Tibial artery (tissue), 4 donors: Measurements from ENCODE around the gene PGM2L1.

Experiments used
- DNase-seq, 2 donors: peaks; one replicate each; pipeline ENCODE4 v3.0.0-alpha.2; 2019
- H3K27ac ChIP-seq, 2 donors: fragments of 200-600 bp; sonication (generic) in 1 of 2; 1 replicate in 1 of 2; 2 replicates in 1 of 2; pipeline ENCODE4 v1.5.1; 2018 to 2019; ENCODE audit warnings: mild to moderate bottlenecking in 1 of 2
- H3K27me3 ChIP-seq, 2 donors: fragments of 200-600 bp; sonication (generic) in 1 of 2; one replicate each; pipeline versions ENCODE4 v1.5.1 to v1.6.0; 2016 to 2019
- H3K36me3 ChIP-seq, 3 donors: fragments of 200-600 bp; sonication (generic) in 2 of 3; one replicate each; pipeline ENCODE4 v1.5.1; 2016 to 2019; ENCODE audit warnings: mild to moderate bottlenecking in 2 of 3
- H3K4me1 ChIP-seq, 4 donors: fragments of 200-600 bp; sonication (generic) in 2 of 4; 1 replicate in 3 of 4; 2 replicates in 1 of 4; pipeline ENCODE4 v1.5.1; 2016 to 2019
- H3K4me3 ChIP-seq, 2 donors: fragments of 200-600 bp; sonication (generic) in 1 of 2; 1 replicate in 1 of 2; 2 replicates in 1 of 2; pipeline ENCODE4 v1.5.1; 2018 to 2019; ENCODE audit warnings: mild to moderate bottlenecking in 2 of 2
- H3K9me3 ChIP-seq, 3 donors: fragments of 200-600 bp; sonication (generic) in 1 of 3; one replicate each; pipeline ENCODE4 v1.5.1; 2016 to 2019
- intact Hi-C: fragments of 100-400 bp; cut with DNase I; formaldehyde crosslinking; loops from one replicate; pipeline ENCODE4 v1.15.0; 2023; ENCODE audit warnings: low total_unique reads
- TF ChIP-seq, protein P1 (sequence below), 2 experiments: fragments of 200-600 bp in 1 of 2; fragments of 450-650 bp in 1 of 2; IDR thresholded peaks; one replicate each; pipeline ENCODE4 v1.5.1; 2017 to 2019; ENCODE audit warnings: antibody characterized with exemption in 2 of 2, mild to moderate bottlenecking in 1 of 2, moderate library complexity in 1 of 2

Gene PGM2L1

DNA sequence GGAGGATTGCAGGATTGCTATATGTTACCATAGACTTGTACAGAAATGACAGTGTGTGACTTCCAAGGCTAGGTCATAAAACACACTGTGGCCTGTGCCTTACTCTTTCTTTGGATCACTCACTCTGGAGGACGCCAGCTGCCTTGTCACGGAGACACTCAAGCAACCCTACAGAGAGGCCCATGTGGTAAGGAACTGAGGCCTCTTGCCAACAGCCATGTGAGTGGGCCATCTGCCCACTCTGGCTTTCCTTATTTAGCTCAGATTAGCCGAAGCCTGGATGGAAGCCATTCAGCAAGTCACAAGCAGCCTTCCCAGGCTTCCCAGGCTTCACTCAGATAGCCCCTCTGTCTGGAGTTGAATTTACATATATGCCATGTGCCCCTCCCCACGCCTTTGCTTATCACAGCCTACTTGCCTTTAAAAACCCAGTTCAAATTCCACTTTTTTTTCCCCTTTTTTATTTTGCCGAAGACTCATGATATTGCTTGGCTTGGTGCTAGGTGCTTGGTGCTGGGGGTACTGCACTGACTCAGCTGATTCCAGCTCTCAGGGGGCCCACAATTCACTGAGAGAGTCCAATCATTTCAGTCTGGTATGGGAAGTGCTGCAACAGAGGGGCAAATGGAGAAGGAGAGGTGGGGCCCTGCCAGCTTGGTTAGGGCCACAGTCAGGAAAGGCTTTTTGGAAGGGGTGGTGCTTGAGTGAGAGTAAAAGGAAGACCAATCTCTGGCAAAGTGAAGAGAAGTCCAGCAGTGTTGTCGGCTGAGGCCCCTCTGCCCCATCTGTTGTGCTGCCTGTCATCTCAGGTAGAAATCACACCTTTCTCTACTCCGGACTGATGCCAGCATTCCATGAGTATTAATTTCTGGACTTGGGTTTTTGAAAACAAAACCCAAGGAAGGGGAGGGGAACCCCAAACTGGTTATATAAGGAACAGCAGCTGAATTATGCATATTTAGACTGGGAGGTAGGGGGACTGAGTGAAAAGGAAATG lies 72.3 kb downstream of the PGM2L1 start:
- TF ChIP-seq, protein P1, sequence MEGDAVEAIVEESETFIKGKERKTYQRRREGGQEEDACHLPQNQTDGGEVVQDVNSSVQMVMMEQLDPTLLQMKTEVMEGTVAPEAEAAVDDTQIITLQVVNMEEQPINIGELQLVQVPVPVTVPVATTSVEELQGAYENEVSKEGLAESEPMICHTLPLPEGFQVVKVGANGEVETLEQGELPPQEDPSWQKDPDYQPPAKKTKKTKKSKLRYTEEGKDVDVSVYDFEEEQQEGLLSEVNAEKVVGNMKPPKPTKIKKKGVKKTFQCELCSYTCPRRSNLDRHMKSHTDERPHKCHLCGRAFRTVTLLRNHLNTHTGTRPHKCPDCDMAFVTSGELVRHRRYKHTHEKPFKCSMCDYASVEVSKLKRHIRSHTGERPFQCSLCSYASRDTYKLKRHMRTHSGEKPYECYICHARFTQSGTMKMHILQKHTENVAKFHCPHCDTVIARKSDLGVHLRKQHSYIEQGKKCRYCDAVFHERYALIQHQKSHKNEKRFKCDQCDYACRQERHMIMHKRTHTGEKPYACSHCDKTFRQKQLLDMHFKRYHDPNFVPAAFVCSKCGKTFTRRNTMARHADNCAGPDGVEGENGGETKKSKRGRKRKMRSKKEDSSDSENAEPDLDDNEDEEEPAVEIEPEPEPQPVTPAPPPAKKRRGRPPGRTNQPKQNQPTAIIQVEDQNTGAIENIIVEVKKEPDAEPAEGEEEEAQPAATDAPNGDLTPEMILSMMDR (IDR thresholded peaks at IDR 0.05), result no peak
- Histone ChIP-seq H3K4me1 (peaks cover 0 to 72% (median 38%) of the 10 kb centered on the region in 4 donors), H3K27me3 (no peaks in the 10 kb centered on the region), H3K9me3 (no peaks in the 10 kb centered on the region), H3K4me3 (no peak overlapping the region), H3K36me3 (no peaks in the 10 kb centered on the region), H3K27ac (peak overlapping the region; percentile 67 to 72)
- intact Hi-C loops, result loop anchor here (10.0 kb wide), 1 partner anchor 71 kb away; no protein-coding TSS in a partner anchor
- DNase-seq, result peak; percentile 96 to 98

DNA sequence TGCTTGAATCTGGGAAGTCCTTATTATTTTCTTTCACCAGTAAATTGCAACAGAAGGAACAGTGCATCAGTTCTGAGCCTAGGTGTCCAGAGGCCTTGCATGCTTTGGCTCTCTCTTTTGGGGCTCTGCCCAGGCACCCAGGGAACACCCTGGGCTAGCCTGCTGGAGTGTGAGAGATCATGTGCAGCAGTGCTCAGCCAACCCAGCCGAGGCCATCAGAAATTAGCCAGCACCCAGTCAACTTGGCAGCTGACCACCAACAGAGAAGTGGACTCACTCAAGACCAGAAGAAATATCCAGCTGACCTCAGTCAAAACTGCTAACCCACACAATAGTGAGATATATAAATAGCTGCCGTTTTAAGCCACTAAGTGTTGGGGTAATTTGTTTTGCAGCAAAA lies 75.6 kb downstream of the PGM2L1 start:
- H3K36me3 ChIP-seq, result no peaks in the 10 kb centered on the region
- no peaks in the 10 kb centered on the region for H3K9me3 ChIP-seq
- intact Hi-C loops, result loop anchor here (10.0 kb wide), 1 partner anchor 68 kb away; no protein-coding TSS in a partner anchor
- H3K4me1 ChIP-seq, result peaks cover 0 to 78% (median 35%) of the 10 kb centered on the region in 4 donors
- TF ChIP-seq, protein P1 (IDR thresholded peaks at IDR 0.05), result no peak
- H3K27me3 ChIP-seq, result no peaks in the 10 kb centered on the region
- H3K27ac ChIP-seq, result peak overlapping the region; percentile 46 to 57
- peak; percentile 92 to 97 for DNase-seq
- no peak overlapping the region for H3K4me3 ChIP-seq

DNA sequence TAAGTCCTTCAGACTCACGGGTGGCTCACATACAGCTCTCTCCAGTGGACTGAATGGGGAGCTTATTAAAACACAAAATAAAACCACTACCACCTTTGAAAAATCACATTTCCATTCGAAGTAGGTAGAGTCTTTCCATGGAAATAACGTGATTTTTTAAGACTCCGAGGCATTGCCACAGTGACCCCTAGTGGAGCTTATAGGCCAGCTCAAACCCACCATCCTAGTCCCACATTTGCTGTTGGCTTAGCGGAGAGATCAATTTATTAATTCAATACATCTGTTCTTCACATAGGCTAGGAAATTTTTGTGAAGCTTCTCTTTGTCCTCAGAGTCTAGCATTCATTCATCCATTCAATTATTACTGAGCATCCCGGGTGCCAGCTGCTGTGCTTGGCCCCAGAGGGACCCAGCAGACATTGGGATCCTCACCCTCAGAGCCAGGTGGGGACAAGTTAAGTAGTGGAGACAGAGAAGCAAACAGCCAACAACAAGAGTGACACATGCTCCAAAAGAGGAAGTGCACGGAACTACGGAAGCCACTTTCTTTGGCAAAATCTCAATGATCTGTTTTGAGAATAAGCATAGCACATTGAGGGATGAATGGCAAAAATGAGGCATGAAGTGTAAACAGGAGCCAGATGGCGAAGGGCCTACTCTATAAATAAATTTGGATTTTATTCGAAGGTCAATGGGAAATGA lies 76.6 kb downstream of the PGM2L1 start:
- peaks cover 0 to 72% (median 33%) of the 10 kb centered on the region in 4 donors for H3K4me1 ChIP-seq
- H3K9me3 ChIP-seq, result peaks cover 0 to 7% (median 0%) of the 10 kb centered on the region in 3 donors
- H3K27me3 ChIP-seq, result no peaks in the 10 kb centered on the region
- peak; percentile 37 to 66 for DNase-seq
- intact Hi-C loops, result loop anchor here (10.0 kb wide), 1 partner anchor 67 kb away; no protein-coding TSS in a partner anchor
- no peak overlapping the region for H3K4me3 ChIP-seq
- TF ChIP-seq, protein P1 (IDR thresholded peaks at IDR 0.05), result peak; percentile 19 to 48
- peak overlapping the region; percentile 46 to 57 for H3K27ac ChIP-seq
- no peaks in the 10 kb centered on the region for H3K36me3 ChIP-seq

DNA sequence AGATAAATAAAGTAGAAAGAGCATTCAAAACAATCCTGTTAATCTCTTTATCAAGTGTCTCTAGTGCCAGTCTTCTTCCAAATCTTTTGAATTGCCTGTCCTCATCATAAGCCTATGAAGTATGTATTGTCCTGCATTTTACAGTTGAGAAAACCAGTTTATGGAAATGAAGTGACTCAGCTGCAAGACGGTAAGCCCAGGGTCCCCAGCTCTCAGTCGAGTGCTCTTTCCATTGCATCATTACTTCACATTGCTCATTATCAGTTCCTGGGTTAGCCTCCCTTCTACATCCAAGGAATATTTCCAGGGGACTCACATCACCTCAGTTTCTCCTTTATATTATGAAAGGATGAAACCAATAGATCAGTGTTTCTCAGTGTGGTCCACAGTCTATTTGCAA lies 77.7 kb downstream of the PGM2L1 start:
- Histone ChIP-seq H3K9me3 (peaks cover 0 to 12% (median 0%) of the 10 kb centered on the region in 3 donors), H3K4me1 (peaks cover 0 to 61% (median 23%) of the 10 kb centered on the region in 4 donors), H3K27me3 (no peaks in the 10 kb centered on the region), H3K36me3 (no peaks in the 10 kb centered on the region), H3K27ac (no peak overlapping the region), H3K4me3 (no peak overlapping the region)
- intact Hi-C loops, result loop anchor here (10.0 kb wide), 1 partner anchor 66 kb away; no protein-coding TSS in a partner anchor
- DNase-seq, result no peak
- TF ChIP-seq, protein P1 (IDR thresholded peaks at IDR 0.05), result no peak

DNA sequence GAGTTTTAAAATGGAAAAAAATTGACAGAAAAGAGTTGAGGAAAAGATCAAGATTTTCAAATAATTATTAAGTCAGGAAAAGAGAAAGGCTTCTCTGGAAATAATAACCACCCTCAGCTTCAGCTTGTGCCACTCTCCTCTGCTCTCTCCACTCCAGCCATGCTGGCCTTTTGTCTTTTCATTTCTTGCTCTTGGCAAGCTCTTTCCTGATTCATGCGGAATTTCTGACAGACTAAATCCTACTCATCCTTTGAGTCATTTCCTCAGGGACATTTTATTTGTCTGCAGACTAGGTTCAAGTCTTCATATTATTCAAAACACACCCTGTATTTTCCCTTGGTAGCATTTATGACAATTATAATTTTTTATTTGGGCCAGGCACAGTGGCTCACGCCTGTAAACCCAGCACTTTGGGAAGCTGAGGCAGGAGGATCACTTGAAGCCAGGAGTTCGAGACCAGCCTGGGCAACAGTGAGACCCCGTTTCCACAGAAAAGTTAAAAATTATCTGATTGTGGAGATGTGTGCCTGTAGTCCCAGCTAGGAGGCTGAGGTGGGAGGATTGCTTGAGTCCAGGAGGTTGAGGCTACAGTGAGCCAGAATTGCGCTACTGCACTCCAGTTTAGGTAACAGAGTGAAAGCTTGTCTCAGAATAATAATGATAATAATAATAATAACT lies 79.0 kb downstream of the PGM2L1 start:
- Histone ChIP-seq H3K27me3 (no peaks in the 10 kb centered on the region), H3K36me3 (no peaks in the 10 kb centered on the region), H3K9me3 (peaks cover 0 to 12% (median 0%) of the 10 kb centered on the region in 3 donors), H3K27ac (no peak overlapping the region), H3K4me1 (peaks cover 0 to 53% (median 20%) of the 10 kb centered on the region in 4 donors), H3K4me3 (no peak overlapping the region)
- no peak for DNase-seq
- intact Hi-C loops, result no loop called here
- TF ChIP-seq, protein P1 (IDR thresholded peaks at IDR 0.05), result no peak
